Astrocyte (in vitro differentiated cells and primary cell): ENCODE measurements around the gene POU6F2. TPM values are rescaled to one million over a fixed set of nuclear protein-coding genes. Genes with fewer than 3 reads are reported as not detected.
A peak's percentile ranks its signal among the peaks of the same experiment; 100 is the strongest.

Experiments
- DNase-seq: peaks from one replicate; pipeline ENCODE4 v3.0.0-alpha.2; 2010; ENCODE audit warnings: low read depth
- FAIRE-seq: peaks from 2 replicates; lab custom pipeline; 2011; peaks lifted over from hg19 to GRCh38; lab: Jason Lieb, UNC
- H2AFZ ChIP-seq: 2 replicates; pipeline ENCODE4 v1.6.0; 2012; ENCODE audit warnings: low read depth, low read length, inconsistent platforms
- H3K27ac ChIP-seq: 2 replicates; pipeline ENCODE4 v1.5.1; 2011; ENCODE audit warnings: low read depth, low read length, inconsistent platforms
- H3K27me3 ChIP-seq: 2 replicates; pipeline ENCODE4 v1.6.0; 2011; ENCODE audit warnings: low read length, inconsistent platforms; ENCODE audit not compliant: insufficient read depth
- H3K36me3 ChIP-seq: 2 replicates; pipeline ENCODE4 v1.5.1; 2011; ENCODE audit warnings: low read length, inconsistent platforms; ENCODE audit not compliant: insufficient read depth
- H3K4me1 ChIP-seq: 2 replicates; pipeline ENCODE4 v1.5.1; 2011; ENCODE audit warnings: low read length, inconsistent platforms; ENCODE audit not compliant: insufficient read depth
- H3K4me2 ChIP-seq: 2 replicates; pipeline ENCODE4 v1.6.0; 2012; ENCODE audit warnings: low read length, inconsistent platforms
- H3K4me3 ChIP-seq: 2 replicates; pipeline ENCODE4 v1.5.1; 2011; ENCODE audit warnings: low read depth, mild to moderate bottlenecking, low read length, inconsistent platforms; ENCODE audit not compliant: insufficient read depth
- H3K79me2 ChIP-seq: 2 replicates; pipeline ENCODE4 v1.6.0; 2012; ENCODE audit warnings: mild to moderate bottlenecking, low read length, inconsistent platforms; ENCODE audit not compliant: insufficient read depth
- H3K9ac ChIP-seq: 2 replicates; pipeline ENCODE4 v1.6.0; 2012; ENCODE audit warnings: mild to moderate bottlenecking, low read length, inconsistent platforms
- H3K9me3 ChIP-seq: 2 replicates; pipeline ENCODE4 v1.5.1; 2012; ENCODE audit warnings: low read depth, mild to moderate bottlenecking, low read length, inconsistent platforms; ENCODE audit not compliant: insufficient read depth
- H4K20me1 ChIP-seq: 2 replicates; pipeline ENCODE4 v1.6.0; 2012; ENCODE audit warnings: low read length, inconsistent platforms; ENCODE audit not compliant: insufficient read depth
- H3K27ac Mint-ChIP-seq: one replicate; pipeline ENCODE4 v1.8.0; 2021; ENCODE audit warnings: mild to moderate bottlenecking, mixed read lengths; ENCODE audit not compliant: unreplicated experiment
- H3K27me3 Mint-ChIP-seq: one replicate; pipeline ENCODE4 v1.8.0; 2021; ENCODE audit warnings: low read depth, mixed read lengths; ENCODE audit not compliant: unreplicated experiment
- H3K36me3 Mint-ChIP-seq: one replicate; pipeline ENCODE4 v1.8.0; 2021; ENCODE audit warnings: low read depth, mixed read lengths; ENCODE audit not compliant: unreplicated experiment
- H3K4me1 Mint-ChIP-seq: one replicate; pipeline ENCODE4 v1.8.0; 2021; ENCODE audit warnings: low read depth, mixed read lengths; ENCODE audit not compliant: unreplicated experiment
- H3K4me3 Mint-ChIP-seq: one replicate; pipeline ENCODE4 v1.8.0; 2021; ENCODE audit warnings: mild to moderate bottlenecking, moderate library complexity, mixed read lengths; ENCODE audit not compliant: unreplicated experiment
- H3K9me3 Mint-ChIP-seq: one replicate; pipeline ENCODE4 v1.8.0; 2021; ENCODE audit warnings: mild to moderate bottlenecking, mixed read lengths; ENCODE audit not compliant: unreplicated experiment
- EZH2 ChIP-seq: IDR thresholded peaks from 2 replicates; pipeline ENCODE4 v1.6.1; 2012; ENCODE audit warnings: mild to moderate bottlenecking, low read length, inconsistent platforms; ENCODE audit not compliant: insufficient read depth
- total RNA-seq: library from RNA; stranded (reverse); gene quantifications from 2 replicates; pipeline ENCODE4 v1.2.1, GENCODE V29; 2021
- TF ChIP-seq, protein P1 (sequence below): IDR thresholded peaks from 2 replicates; pipeline ENCODE4 v1.5.1; 2011; ENCODE audit warnings: low read depth, mild to moderate bottlenecking, inconsistent platforms, low read length, moderate library complexity; ENCODE audit not compliant: insufficient read depth

The POU6F2 gene
- total RNA-seq, 1 donor from 2014 or later: 0.45 TPM

DNA sequence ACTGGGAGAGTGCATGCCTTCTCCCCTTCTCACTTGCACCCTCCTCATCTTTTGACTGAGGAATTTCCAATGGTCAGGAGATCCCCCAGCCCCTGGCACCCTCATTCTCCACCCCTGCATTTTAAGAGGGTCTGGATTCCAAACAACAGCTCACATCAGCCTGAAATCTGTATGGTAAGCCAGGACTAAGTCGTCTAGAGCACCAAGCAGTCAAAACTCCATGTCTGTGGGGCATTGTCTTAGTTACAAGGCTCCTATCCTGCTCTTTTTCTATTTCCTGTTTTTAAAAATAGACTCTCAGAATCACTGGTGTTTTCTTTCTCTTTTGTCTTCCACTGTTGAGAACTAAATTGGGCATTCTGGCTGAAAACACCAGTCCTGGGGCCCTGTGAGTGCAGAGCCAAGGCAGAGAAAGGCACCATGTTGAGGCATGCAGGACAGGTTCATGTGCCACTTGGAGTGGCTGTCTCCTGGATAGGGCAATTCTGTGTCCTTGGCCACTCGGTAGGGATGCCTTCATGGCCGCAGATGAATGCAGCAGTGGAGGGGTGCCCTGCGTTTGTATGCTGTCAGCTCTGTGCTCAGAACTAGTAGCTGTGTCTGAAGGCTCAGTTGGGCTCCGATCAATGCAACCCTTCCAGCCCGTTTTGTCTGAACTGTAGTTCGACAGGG lies 371.9 kb downstream of the POU6F2 start:
- peaks cover 5% of the 10 kb centered on the region for H3K27me3 Mint-ChIP-seq
- no peaks in the 10 kb centered on the region for H4K20me1 ChIP-seq
- DNase-seq (no peak), FAIRE-seq (no peak)
- no peak overlapping the region for H3K4me2 ChIP-seq
- H2AFZ ChIP-seq: no peak overlapping the region
- no peak overlapping the region for H3K27ac Mint-ChIP-seq
- H3K79me2 ChIP-seq: no peaks in the 10 kb centered on the region
- H3K36me3 ChIP-seq: no peaks in the 10 kb centered on the region
- H3K4me3 ChIP-seq: no peak overlapping the region
- H3K4me1 ChIP-seq: peaks cover 14% of the 10 kb centered on the region
- no peaks in the 10 kb centered on the region for H3K36me3 Mint-ChIP-seq
- H3K9me3 Mint-ChIP-seq: no peaks in the 10 kb centered on the region
- H3K27ac ChIP-seq: no peak overlapping the region
- H3K4me3 Mint-ChIP-seq: no peak overlapping the region
- no peak overlapping the region for H3K9ac ChIP-seq
- H3K4me1 Mint-ChIP-seq: peaks cover 13% of the 10 kb centered on the region
- no peaks in the 10 kb centered on the region for H3K9me3 ChIP-seq
- no peaks in the 10 kb centered on the region for H3K27me3 ChIP-seq
- no peak for TF ChIP-seq EZH2
- TF ChIP-seq, protein P1, sequence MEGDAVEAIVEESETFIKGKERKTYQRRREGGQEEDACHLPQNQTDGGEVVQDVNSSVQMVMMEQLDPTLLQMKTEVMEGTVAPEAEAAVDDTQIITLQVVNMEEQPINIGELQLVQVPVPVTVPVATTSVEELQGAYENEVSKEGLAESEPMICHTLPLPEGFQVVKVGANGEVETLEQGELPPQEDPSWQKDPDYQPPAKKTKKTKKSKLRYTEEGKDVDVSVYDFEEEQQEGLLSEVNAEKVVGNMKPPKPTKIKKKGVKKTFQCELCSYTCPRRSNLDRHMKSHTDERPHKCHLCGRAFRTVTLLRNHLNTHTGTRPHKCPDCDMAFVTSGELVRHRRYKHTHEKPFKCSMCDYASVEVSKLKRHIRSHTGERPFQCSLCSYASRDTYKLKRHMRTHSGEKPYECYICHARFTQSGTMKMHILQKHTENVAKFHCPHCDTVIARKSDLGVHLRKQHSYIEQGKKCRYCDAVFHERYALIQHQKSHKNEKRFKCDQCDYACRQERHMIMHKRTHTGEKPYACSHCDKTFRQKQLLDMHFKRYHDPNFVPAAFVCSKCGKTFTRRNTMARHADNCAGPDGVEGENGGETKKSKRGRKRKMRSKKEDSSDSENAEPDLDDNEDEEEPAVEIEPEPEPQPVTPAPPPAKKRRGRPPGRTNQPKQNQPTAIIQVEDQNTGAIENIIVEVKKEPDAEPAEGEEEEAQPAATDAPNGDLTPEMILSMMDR: no peak

DNA sequence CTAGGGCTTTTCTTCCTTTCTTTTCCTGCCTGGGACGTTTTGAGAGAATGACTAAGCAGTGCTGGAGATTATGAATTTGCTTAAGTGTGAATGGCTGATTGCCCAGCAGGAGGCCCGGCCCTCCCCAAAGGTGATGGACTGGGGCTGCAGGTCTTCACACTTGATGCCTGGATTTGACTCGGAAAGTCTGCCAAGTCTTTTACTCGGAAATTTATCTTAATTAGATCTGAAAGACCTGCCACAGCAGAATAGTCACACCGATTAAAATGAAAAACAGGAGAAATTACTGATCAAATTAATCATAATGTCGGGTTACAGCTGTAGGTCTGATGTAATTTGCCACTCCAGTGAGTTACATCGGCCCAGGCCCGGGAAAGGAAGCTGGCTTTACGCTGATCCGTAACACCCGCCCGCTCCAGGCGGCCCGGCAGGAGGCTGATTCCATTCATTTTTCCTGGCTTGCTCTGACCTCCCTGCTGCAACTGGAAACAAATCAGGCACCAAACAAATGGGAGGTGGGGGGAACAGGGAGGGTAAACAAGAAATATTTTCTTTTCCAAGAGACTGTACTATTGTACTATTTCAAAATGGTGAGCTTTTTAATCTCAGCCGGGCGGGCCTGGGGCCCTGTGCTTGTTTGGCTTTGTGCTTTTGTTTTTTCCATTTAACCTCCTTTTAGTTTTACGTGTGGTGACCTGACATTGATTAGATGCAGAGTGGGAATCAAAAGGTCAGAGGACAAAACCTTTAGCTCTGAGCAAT lies 376.1 kb downstream of the POU6F2 start:
- H2AFZ ChIP-seq: peak overlapping the region; percentile 71
- peaks cover 1% of the 10 kb centered on the region for H3K27me3 Mint-ChIP-seq
- H3K9ac ChIP-seq: peak overlapping the region; percentile 29
- no peak for TF ChIP-seq EZH2
- TF ChIP-seq, protein P1: no peak
- no peaks in the 10 kb centered on the region for H3K9me3 Mint-ChIP-seq
- H3K4me1 Mint-ChIP-seq: peaks cover 16% of the 10 kb centered on the region
- no peaks in the 10 kb centered on the region for H3K79me2 ChIP-seq
- H3K36me3 ChIP-seq: no peaks in the 10 kb centered on the region
- peak overlapping the region; percentile 66 for H3K4me2 ChIP-seq
- peak; percentile 13 for FAIRE-seq
- no peak overlapping the region for H3K4me3 ChIP-seq
- H3K9me3 ChIP-seq: no peaks in the 10 kb centered on the region
- H3K36me3 Mint-ChIP-seq: no peaks in the 10 kb centered on the region
- H4K20me1 ChIP-seq: no peaks in the 10 kb centered on the region
- H3K27ac Mint-ChIP-seq: peak overlapping the region; percentile 94
- DNase-seq: peak; percentile 84
- peak overlapping the region; percentile 44 for H3K27ac ChIP-seq
- H3K4me1 ChIP-seq: peaks cover 14% of the 10 kb centered on the region
- H3K4me3 Mint-ChIP-seq: no peak overlapping the region
- H3K27me3 ChIP-seq: no peaks in the 10 kb centered on the region
